HepG2 (cell line): ENCODE results near the gene MRGPRE. TPM values are rescaled to one million over a fixed set of nuclear protein-coding genes. Genes with fewer than 3 reads are reported as not detected.

Experiments
- ATAC-seq: fragments of 200-7000 bp; cut with Tn5 transposase; 3 replicates; pipeline ENCODE4 v1.9.1; 2020; ENCODE audit warnings: mild to moderate bottlenecking, moderate library complexity
- BruUV-seq: library from RNA; stranded (reverse); fragments of 400-500 nt; replicated peaks from 2 replicates; lab custom pipeline; 2021; lab: Mats Ljungman, UMichigan
- CTCF ChIA-PET: fragments of 300-600 bp; formaldehyde crosslinking; extraction: SDS; loops from one replicate; lab custom pipeline; 2021; ENCODE audit warnings: low total read pairs, inconsistent platforms, low intra/inter-chr PET ratio; lab: Yijun Ruan, JAX
- POLR2A ChIA-PET: fragments of 350-600 bp; sonication (Branson Sonifier 250); formaldehyde crosslinking; loops from one replicate; lab custom pipeline; 2020; ENCODE audit warnings: antibody characterized with exemption, inconsistent platforms; lab: Yijun Ruan, JAX
- DNase-seq: peaks from one replicate; pipeline ENCODE4 v3.0.0-alpha.2; 2015; ENCODE audit warnings: low spot score
- FAIRE-seq: peaks from 3 replicates; lab custom pipeline; 2011; peaks lifted over from hg19 to GRCh38; lab: Jason Lieb, UNC
- H2AFZ ChIP-seq: one replicate; pipeline ENCODE4 v1.6.1; 2011; ENCODE audit warnings: low read length, inconsistent platforms
- H3K27ac ChIP-seq: fragments of 300-600 bp; 3 replicates; pipeline ENCODE4 v1.8.0; 2011; ENCODE audit warnings: mixed run types, mild to moderate bottlenecking, mixed read lengths, low read length, inconsistent platforms; ENCODE audit not compliant: insufficient read depth; ENCODE audit errors: extremely low read length
- H3K27me3 ChIP-seq, 2 experiments: fragments of 200-600 bp in 1 of 2; 2 replicates in 1 of 2; 3 replicates in 1 of 2; pipeline versions ENCODE4 v1.6.0 to v1.8.0; 2011; ENCODE audit warnings: low read length in 2 of 2, mild to moderate bottlenecking in 2 of 2, moderate library complexity in 2 of 2, inconsistent platforms in 1 of 2; ENCODE audit not compliant: insufficient read depth in 2 of 2, control insufficient read depth in 1 of 2
- H3K36me3 ChIP-seq, 2 experiments: fragments of 200-600 bp in 1 of 2; replicated peaks in 1 of 2; 2 replicates in 1 of 2; 3 replicates in 1 of 2; pipeline versions ENCODE4 v1.5.1 to v1.8.0; 2011; ENCODE audit warnings: low read length in 2 of 2, inconsistent platforms in 1 of 2; ENCODE audit not compliant: insufficient read depth in 2 of 2, control insufficient read depth in 1 of 2
- H3K4me1 ChIP-seq: 2 replicates; pipeline ENCODE4 v1.5.1; 2012; ENCODE audit warnings: low read length, inconsistent platforms; ENCODE audit not compliant: insufficient read depth
- H3K4me2 ChIP-seq: 2 replicates; pipeline ENCODE4 v1.6.0; 2011; ENCODE audit warnings: low read depth, low read length, inconsistent platforms
- H3K4me3 ChIP-seq, 3 experiments: fragments of 200-600 bp in 1 of 3; sonication (generic), shearing (Covaris generic) in 1 of 3; replicated peaks in 1 of 3; 2 replicates each; pipeline ENCODE4 v1.5.1; 2011 to 2016; ENCODE audit warnings: low read length in 3 of 3, inconsistent platforms in 2 of 3, low read depth in 2 of 3, mild to moderate bottlenecking in 2 of 3, control low read depth in 1 of 3, mixed read lengths in 1 of 3; ENCODE audit not compliant: insufficient read depth in 1 of 3
- H3K79me2 ChIP-seq: one replicate; pipeline ENCODE4 v1.6.1; 2011; ENCODE audit warnings: low read length, inconsistent platforms; ENCODE audit not compliant: insufficient read depth
- H3K9ac ChIP-seq: 2 replicates; pipeline ENCODE4 v1.6.0; 2011; ENCODE audit warnings: mild to moderate bottlenecking, low read depth, low read length, inconsistent platforms; ENCODE audit not compliant: insufficient read depth
- H3K9me3 ChIP-seq: 2 replicates; pipeline ENCODE4 v1.5.1; 2012; ENCODE audit warnings: mild to moderate bottlenecking, low read length
- H4K20me1 ChIP-seq: 2 replicates; pipeline ENCODE4 v1.6.0; 2011; ENCODE audit warnings: inconsistent platforms, mild to moderate bottlenecking, low read length, moderate library complexity; ENCODE audit not compliant: insufficient read depth
- HNRNPUL1 ChIP-seq: fragments of 200-400 bp; formaldehyde crosslinking; IDR thresholded peaks from 2 replicates; pipeline ENCODE4 v1.6.1; 2017; ENCODE audit warnings: low read depth, mild to moderate bottlenecking, low read length, moderate library complexity
- JDP2 ChIP-seq: sonication (generic); formaldehyde crosslinking; IDR thresholded peaks from 2 replicates; pipeline ENCODE4 v1.8.1; 2022; ENCODE audit warnings: missing genetic modification reagents, borderline replicate concordance
- KLF6 ChIP-seq: IDR thresholded peaks from 2 replicates; pipeline ENCODE4 v1.8.0; 2016; ENCODE audit warnings: missing biosample characterization, missing genetic modification reagents
- MBD4 ChIP-seq: IDR thresholded peaks from 2 replicates; pipeline ENCODE4 v1.6.1; 2012; ENCODE audit warnings: low read length, inconsistent platforms, borderline replicate concordance
- RBM39 ChIP-seq: fragments of 200-400 bp; formaldehyde crosslinking; IDR thresholded peaks from one replicate; pipeline ENCODE4 v1.6.1; 2018; ENCODE audit warnings: antibody characterized with exemption, mild to moderate bottlenecking, low read depth, low read length; ENCODE audit not compliant: poor library complexity, severe bottlenecking
- RFXAP ChIP-seq: sonication (generic); formaldehyde crosslinking; IDR thresholded peaks from 2 replicates; pipeline ENCODE4 v1.4.0; 2020; ENCODE audit warnings: missing genetic modification reagents, borderline replicate concordance
- TCF12 ChIP-seq, 2 experiments: fragments of 450-650 bp in 1 of 2; sonication (generic) in 1 of 2; formaldehyde crosslinking in 1 of 2; IDR thresholded peaks; 2 replicates each; pipeline versions ENCODE4 v1.6.1 to v1.8.0; 2017 to 2022; ENCODE audit warnings: antibody characterized with exemption in 1 of 2, mild to moderate bottlenecking in 1 of 2, missing genetic modification reagents in 1 of 2, moderate library complexity in 1 of 2
- ZBTB7B ChIP-seq: sonication (generic); formaldehyde crosslinking; IDR thresholded peaks from 2 replicates; pipeline ENCODE4 v1.4.0; 2020; ENCODE audit warnings: missing genetic modification reagents
- ZNF326 ChIP-seq: sonication (generic); formaldehyde crosslinking; IDR thresholded peaks from 2 replicates; pipeline ENCODE4 v1.4.0; 2020; ENCODE audit warnings: missing genetic modification reagents, borderline replicate concordance
- ZNF570 ChIP-seq: sonication (generic); formaldehyde crosslinking; IDR thresholded peaks from 2 replicates; pipeline ENCODE4 v1.4.0; 2020; ENCODE audit warnings: mild to moderate bottlenecking, missing genetic modification reagents, borderline replicate concordance
- ZNF724P ChIP-seq: sonication (generic); formaldehyde crosslinking; IDR thresholded peaks from 2 replicates; pipeline ENCODE4 v1.8.0; 2022; ENCODE audit warnings: missing genetic modification reagents, borderline replicate concordance
- WGBS: methylation state at CpG from one replicate; pipeline ENCODE4 v1.1.6; 2017; ENCODE audit warnings: low lambda C conversion rate; 5-methylcytosine and 5-hydroxymethylcytosine counted together
- in situ Hi-C: cut with HindIII; loops from 2 replicates; pipeline ENCODE4 v1.10.0; 2017; ENCODE audit warnings: low pct_unique_long_range_greater_than_20kb; ENCODE audit not compliant: extremely low pct_ligation_motif_present
- intact Hi-C: fragments of 100-400 bp; cut with micrococcal nuclease; formaldehyde crosslinking; loops from one replicate; pipeline ENCODE4 v1.10.0; 2022; ENCODE audit not compliant: unreplicated experiment
- polyA plus RNA-seq, 8 experiments: library from polyadenylated mRNA; depleted of rRNA in 3 of 8; stranded (reverse) in 7 of 8; unstranded in 1 of 8; fragments of >200 nt; fragmentation: Illumina TruSeq in 4 of 8; extraction: Trizol in 4 of 8; gene quantifications; 2 replicates each; pipeline versions ENCODE4 v1.2.1 to v1.2.3, GENCODE V29; 2011 to 2016; ENCODE audit warnings: low read depth in 4 of 8, missing spikeins in 1 of 8, mixed read lengths in 1 of 8; ENCODE audit not compliant: insufficient read depth in 1 of 8
- total RNA-seq, 5 experiments: library from RNA; depleted of rRNA; stranded (reverse); fragments of >200 nt; fragmentation: Illumina TruSeq; extraction: Trizol; gene quantifications; 2 replicates each; pipeline ENCODE4 v1.2.3, GENCODE V29; 2016; ENCODE audit warnings: low read depth in 1 of 5
- TF ChIP-seq, protein P1 (sequence below): sonication (generic); formaldehyde crosslinking; conservative IDR thresholded peaks from 2 replicates; pipeline ENCODE4 v1.8.0; 2022; ENCODE audit warnings: missing genetic modification reagents
- TF ChIP-seq, protein P2 (sequence below): sonication (generic); formaldehyde crosslinking; IDR thresholded peaks from 2 replicates; pipeline ENCODE4 v1.4.0; 2020; ENCODE audit warnings: missing genetic modification reagents

Gene MRGPRE
- total and polyA plus RNA-seq, 2 of the 13 experiments (the other 11 are each of a cell fraction or from before 2014, with no cell fraction given) = not detected

DNA sequence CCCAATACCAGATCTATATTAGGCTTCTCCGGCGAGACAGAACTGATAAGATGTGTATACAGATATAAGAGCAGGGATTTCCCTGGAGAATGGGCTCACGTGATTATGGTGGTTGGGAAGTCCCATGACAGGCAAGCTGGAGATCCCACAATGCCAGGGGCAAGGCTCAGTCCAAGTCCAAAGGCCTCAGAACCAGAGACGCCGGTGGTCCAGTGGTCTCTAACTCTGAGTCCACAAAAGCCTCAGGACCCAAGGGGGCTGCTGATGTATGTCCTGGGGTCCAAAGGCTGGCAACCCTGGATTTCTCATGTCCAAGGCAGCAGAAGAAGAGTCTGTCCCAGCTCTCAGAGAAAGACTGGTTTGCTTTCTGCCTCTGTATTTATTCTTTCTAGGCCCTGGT, 51.3 kb downstream of the MRGPRE start:
- no peak overlapping the region for H3K4me2 ChIP-seq
- H3K4me1 ChIP-seq = no peaks in the 10 kb centered on the region
- H4K20me1 ChIP-seq = no peaks in the 10 kb centered on the region
- peaks cover 3 to 35% of the 10 kb centered on the region in 2 experiments; a peak in 4 of 5 replicates for H3K27me3 ChIP-seq
- H3K9me3 ChIP-seq = peaks cover 10% of the 10 kb centered on the region; the same call in 1 of the 2 replicates
- H2AFZ ChIP-seq = no peak overlapping the region
- H3K27ac ChIP-seq = no peak overlapping the region
- ChIA-PET POLR2A (no interaction called here), CTCF (no interaction called here)
- no TSS peak for BruUV-seq
- H3K79me2 ChIP-seq = no peaks in the 10 kb centered on the region
- no peak for ATAC-seq
- no peak for TF ChIP-seq RFXAP
- TF ChIP-seq TCF12 (IDR thresholded peaks at IDR 0.05) = no peak
- no peak for TF ChIP-seq TCF12 (CRISPR knock-in tag; IDR thresholded peaks at IDR 0.05)
- TF ChIP-seq JDP2 = no peak
- TF ChIP-seq MBD4 = no peak
- TF ChIP-seq ZNF570 (CRISPR knock-in tag) = no peak
- TF ChIP-seq, protein P1, sequence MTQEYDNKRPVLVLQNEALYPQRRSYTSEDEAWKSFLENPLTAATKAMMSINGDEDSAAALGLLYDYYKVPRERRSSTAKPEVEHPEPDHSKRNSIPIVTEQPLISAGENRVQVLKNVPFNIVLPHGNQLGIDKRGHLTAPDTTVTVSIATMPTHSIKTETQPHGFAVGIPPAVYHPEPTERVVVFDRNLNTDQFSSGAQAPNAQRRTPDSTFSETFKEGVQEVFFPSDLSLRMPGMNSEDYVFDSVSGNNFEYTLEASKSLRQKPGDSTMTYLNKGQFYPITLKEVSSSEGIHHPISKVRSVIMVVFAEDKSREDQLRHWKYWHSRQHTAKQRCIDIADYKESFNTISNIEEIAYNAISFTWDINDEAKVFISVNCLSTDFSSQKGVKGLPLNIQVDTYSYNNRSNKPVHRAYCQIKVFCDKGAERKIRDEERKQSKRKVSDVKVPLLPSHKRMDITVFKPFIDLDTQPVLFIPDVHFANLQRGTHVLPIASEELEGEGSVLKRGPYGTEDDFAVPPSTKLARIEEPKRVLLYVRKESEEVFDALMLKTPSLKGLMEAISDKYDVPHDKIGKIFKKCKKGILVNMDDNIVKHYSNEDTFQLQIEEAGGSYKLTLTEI = no peak
- no peak for TF ChIP-seq HNRNPUL1
- no peak for TF ChIP-seq ZNF724P (CRISPR knock-in tag)
- no peak for TF ChIP-seq KLF6
- TF ChIP-seq RBM39 = no peak
- TF ChIP-seq, protein P2, sequence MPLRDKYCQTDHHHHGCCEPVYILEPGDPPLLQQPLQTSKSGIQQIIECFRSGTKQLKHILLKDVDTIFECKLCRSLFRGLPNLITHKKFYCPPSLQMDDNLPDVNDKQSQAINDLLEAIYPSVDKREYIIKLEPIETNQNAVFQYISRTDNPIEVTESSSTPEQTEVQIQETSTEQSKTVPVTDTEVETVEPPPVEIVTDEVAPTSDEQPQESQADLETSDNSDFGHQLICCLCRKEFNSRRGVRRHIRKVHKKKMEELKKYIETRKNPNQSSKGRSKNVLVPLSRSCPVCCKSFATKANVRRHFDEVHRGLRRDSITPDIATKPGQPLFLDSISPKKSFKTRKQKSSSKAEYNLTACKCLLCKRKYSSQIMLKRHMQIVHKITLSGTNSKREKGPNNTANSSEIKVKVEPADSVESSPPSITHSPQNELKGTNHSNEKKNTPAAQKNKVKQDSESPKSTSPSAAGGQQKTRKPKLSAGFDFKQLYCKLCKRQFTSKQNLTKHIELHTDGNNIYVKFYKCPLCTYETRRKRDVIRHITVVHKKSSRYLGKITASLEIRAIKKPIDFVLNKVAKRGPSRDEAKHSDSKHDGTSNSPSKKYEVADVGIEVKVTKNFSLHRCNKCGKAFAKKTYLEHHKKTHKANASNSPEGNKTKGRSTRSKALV (CRISPR knock-in tag) = no peak
- no peak for TF ChIP-seq ZNF326 (CRISPR knock-in tag)
- TF ChIP-seq ZBTB7B (CRISPR knock-in tag) = no peak
- intact Hi-C loops = no loop called here
- DNase-seq = no peak
- no peak overlapping the region for H3K4me3 ChIP-seq
- in situ Hi-C loops = no loop called here
- H3K9ac ChIP-seq = no peak overlapping the region
- FAIRE-seq = no peak
- no peaks in the 10 kb centered on the region for H3K36me3 ChIP-seq
- 35% methylated on average over 3 of the region's 5 CpGs for WGBS
